BLaER1 treated with 17β-estradiol and CSF1 and Interleukin-3, amounts not matched to agents 10 nM and 100 nM (cell line): ENCODE data around the gene SYMPK.
A peak's percentile ranks its signal among the peaks of the same experiment; 100 is the strongest.

Experiments used
- H3K27ac ChIP-seq, 11 experiments: shearing (Covaris generic); formaldehyde crosslinking; 2 replicates each; pipeline ENCODE4 v1.8.1; 2022
- H3K27me3 ChIP-seq, 11 experiments: shearing (Covaris generic); formaldehyde crosslinking; 2 replicates each; pipeline ENCODE4 v1.8.1; 2022
- H3K36me3 ChIP-seq, 11 experiments: shearing (Covaris generic); formaldehyde crosslinking; 2 replicates each; pipeline ENCODE4 v1.8.1; 2022
- H3K4me1 ChIP-seq, 10 experiments: shearing (Covaris generic); formaldehyde crosslinking; 2 replicates each; pipeline ENCODE4 v1.8.1; 2022
- H3K4me2 ChIP-seq, 11 experiments: shearing (Covaris generic); formaldehyde crosslinking; 2 replicates each; pipeline ENCODE4 v1.8.1; 2022
- H3K4me3 ChIP-seq, 10 experiments: shearing (Covaris generic); formaldehyde crosslinking; 2 replicates each; pipeline ENCODE4 v1.8.1; 2022
- H3K9ac ChIP-seq, 11 experiments: shearing (Covaris generic); formaldehyde crosslinking; 2 replicates each; pipeline ENCODE4 v1.8.1; 2022
- H3K9me3 ChIP-seq, 11 experiments: shearing (Covaris generic); formaldehyde crosslinking; replicated peaks in 1 of 11; 2 replicates each; pipeline ENCODE4 v1.8.1; 2022
- H4K20me1 ChIP-seq, 11 experiments: shearing (Covaris generic); formaldehyde crosslinking; 2 replicates each; pipeline ENCODE4 v1.8.1; 2022
- Cebpa-rat ChIP-seq, 11 experiments: shearing (Covaris generic); IDR thresholded peaks; 2 replicates each; pipeline ENCODE4 v1.8.1; 2022

Gene SYMPK

DNA sequence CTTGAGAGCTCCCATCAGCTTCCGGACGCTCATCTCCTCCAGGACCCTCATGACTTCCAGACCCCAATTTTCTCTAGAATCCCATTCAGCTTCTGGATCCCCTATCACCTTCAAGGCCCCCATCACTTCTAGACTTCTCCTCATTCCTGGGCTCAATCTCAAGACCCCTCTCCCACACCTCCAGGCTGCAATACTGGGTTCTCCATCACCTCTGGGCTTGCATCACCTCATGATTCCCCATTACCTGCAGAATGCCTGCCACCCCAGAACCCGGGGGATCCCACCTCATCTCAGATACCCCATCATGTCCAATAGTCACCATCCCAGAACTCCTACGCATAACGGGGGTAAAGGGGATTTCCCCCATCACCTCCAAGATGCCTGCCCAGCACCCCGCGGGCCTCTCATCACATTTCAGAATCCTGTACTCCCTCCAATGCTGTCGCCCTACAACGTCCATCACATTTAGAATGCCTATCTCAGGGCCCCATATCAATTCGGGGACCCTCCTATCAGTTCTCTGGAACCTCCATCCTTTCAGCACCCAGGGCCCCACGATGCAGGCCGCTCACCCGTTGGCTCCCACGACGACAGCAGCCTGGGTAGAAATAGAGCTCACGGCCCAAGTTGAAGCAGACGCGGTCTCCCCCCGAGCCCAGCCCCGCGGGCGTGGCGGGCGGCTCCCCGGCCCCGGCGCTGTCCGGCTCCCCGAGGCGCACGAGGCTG lies 71.0 kb downstream of the SYMPK start:
- no peaks in the 10 kb centered on the region for H3K9me3 ChIP-seq
- peak overlapping the region; percentile 81 to 89 (median 86) for H3K9ac ChIP-seq
- peaks cover 32 to 47% (median 38%) of the 10 kb centered on the region in 10 experiments for H3K4me1 ChIP-seq
- peaks cover 24 to 68% (median 37%) of the 10 kb centered on the region in 11 experiments for H3K27me3 ChIP-seq
- H3K36me3 ChIP-seq = peaks cover 25 to 39% (median 32%) of the 10 kb centered on the region in 11 experiments
- H3K4me3 ChIP-seq = peak overlapping the region; percentile 73 to 86 (median 79)
- TF ChIP-seq Cebpa-rat (IDR thresholded peaks at IDR 0.05) = no peak
- H4K20me1 ChIP-seq = peaks cover 52 to 77% (median 53%) of the 10 kb centered on the region in 11 experiments
- H3K27ac ChIP-seq = peak overlapping the region; percentile 67 to 91 (median 86); a peak in 21 of 22 replicates
- H3K4me2 ChIP-seq = peak overlapping the region; percentile 93 to 100 (median 97)

DNA sequence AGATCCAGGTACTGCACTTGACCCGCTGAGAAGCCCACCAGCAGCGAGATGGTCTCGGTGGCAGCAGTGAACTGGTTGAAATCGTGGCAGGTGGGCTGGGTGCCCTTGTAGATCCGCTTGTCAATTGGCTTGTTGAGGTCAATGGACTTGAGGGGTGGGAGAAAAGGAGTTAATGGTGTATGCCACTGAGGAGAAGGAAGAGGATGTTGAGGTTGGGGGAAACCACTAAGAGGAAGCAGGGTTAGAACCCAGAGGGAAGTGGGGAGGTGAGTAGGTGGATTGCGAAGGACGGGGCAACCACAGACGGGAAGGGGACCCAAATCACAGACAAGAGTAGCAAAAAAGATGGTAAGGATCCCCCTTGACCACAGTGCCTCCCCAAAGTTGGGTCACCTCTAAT lies 72.0 kb downstream of the SYMPK start:
- TF ChIP-seq Cebpa-rat (IDR thresholded peaks at IDR 0.05) = peak in 10 of 11 experiments; percentile 23 to 86 (median 76); a peak in 16 of 22 replicates
- peaks cover 35 to 48% (median 42%) of the 10 kb centered on the region in 11 experiments for H3K36me3 ChIP-seq
- peaks cover 61 to 85% (median 63%) of the 10 kb centered on the region in 11 experiments for H4K20me1 ChIP-seq
- H3K27ac ChIP-seq = peak overlapping the region in 2 of 11 experiments; percentile 38 to 87; a peak in 3 of 22 replicates
- no peaks in the 10 kb centered on the region for H3K9me3 ChIP-seq
- peak overlapping the region in 2 of 11 experiments; percentile 85 to 88; a peak in 2 of 22 replicates for H3K9ac ChIP-seq
- H3K4me1 ChIP-seq = peaks cover 32 to 47% (median 38%) of the 10 kb centered on the region in 10 experiments
- H3K27me3 ChIP-seq = peaks cover 27 to 68% (median 47%) of the 10 kb centered on the region in 11 experiments
- H3K4me3 ChIP-seq = peak overlapping the region in 9 of 10 experiments; percentile 76 to 86 (median 80); a peak in 17 of 20 replicates
- peak overlapping the region; percentile 93 to 100 (median 97) for H3K4me2 ChIP-seq

DNA sequence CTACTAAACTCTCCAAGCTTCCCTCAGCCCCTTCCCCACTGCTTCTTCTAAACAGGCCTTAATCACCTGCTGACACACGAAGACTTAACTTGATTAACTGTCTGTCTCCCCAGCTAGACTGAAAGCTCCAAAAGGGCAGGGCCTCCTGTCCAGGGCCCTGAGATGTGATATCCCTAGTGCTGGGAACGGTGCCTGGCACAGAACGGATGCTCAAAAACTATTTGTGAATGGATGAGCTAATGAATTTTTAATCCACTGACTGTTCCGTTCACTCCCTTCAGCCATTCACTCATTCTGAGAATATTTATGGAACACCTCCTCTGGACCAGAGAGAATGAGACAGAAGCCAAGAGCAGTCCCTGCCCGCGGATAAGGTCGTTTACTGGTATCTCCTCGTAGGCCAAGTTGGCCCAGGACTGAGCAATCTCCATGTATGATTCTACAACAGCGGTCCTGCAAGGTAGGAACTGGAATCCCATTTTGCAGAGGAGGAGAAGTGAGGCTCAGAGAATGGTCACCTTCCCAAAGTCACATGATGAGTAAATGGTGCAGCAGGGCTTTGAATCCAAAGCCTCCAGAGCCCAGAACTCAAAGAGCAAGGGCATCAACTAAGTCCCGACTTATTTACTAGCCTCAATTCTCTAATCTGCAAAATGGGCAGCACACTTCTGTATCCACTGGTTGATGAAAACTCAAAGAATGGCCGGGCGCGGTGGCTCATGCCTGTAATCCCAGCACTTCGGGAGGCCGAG lies 73.7 kb downstream of the SYMPK start:
- Histone ChIP-seq H3K27me3 (peaks cover 31 to 69% (median 61%) of the 10 kb centered on the region in 11 experiments), H3K27ac (no peak overlapping the region), H3K9me3 (no peaks in the 10 kb centered on the region), H3K4me1 (peaks cover 32 to 44% (median 37%) of the 10 kb centered on the region in 10 experiments), H3K4me2 (0 out of 22 replicates have a peak overlapping the region, but pooled peaks of 1 of the 11 experiments have one; percentile 94), H4K20me1 (peaks cover 78 to 86% (median 80%) of the 10 kb centered on the region in 11 experiments), H3K4me3 (no peak overlapping the region), H3K36me3 (peaks cover 43 to 63% (median 53%) of the 10 kb centered on the region in 11 experiments), H3K9ac (no peak overlapping the region)
- TF ChIP-seq Cebpa-rat (IDR thresholded peaks at IDR 0.05) = no peak

DNA sequence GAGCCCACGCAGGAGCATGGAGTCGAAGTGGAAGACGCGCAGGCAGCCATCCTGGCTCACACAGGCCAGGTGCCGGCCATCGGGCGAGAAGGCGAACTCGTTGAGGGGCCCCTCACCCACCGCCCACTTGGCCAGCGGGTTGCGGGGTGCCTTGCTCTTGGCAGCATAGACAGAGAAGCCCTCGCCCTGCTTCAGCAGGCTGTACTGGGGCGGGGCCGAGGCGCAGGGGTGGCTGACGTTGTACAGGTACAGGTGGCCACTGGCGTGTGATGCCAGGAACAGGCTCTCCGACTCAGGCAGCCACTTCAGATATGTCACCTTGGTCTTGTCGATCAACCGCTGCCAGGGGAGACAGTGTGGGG lies 76.4 kb downstream of the SYMPK start:
- H3K4me2 ChIP-seq = no peak overlapping the region
- H3K4me3 ChIP-seq = no peak overlapping the region
- H3K9ac ChIP-seq = no peak overlapping the region
- TF ChIP-seq Cebpa-rat (IDR thresholded peaks at IDR 0.05) = no peak
- H3K27me3 ChIP-seq = peaks cover 31 to 91% (median 64%) of the 10 kb centered on the region in 11 experiments
- H3K36me3 ChIP-seq = peaks cover 43 to 72% (median 54%) of the 10 kb centered on the region in 11 experiments
- H3K4me1 ChIP-seq = peaks cover 13 to 32% (median 20%) of the 10 kb centered on the region in 10 experiments
- H3K9me3 ChIP-seq = no peaks in the 10 kb centered on the region
- peaks cover 87 to 100% (median 95%) of the 10 kb centered on the region in 11 experiments for H4K20me1 ChIP-seq
- no peak overlapping the region for H3K27ac ChIP-seq

DNA sequence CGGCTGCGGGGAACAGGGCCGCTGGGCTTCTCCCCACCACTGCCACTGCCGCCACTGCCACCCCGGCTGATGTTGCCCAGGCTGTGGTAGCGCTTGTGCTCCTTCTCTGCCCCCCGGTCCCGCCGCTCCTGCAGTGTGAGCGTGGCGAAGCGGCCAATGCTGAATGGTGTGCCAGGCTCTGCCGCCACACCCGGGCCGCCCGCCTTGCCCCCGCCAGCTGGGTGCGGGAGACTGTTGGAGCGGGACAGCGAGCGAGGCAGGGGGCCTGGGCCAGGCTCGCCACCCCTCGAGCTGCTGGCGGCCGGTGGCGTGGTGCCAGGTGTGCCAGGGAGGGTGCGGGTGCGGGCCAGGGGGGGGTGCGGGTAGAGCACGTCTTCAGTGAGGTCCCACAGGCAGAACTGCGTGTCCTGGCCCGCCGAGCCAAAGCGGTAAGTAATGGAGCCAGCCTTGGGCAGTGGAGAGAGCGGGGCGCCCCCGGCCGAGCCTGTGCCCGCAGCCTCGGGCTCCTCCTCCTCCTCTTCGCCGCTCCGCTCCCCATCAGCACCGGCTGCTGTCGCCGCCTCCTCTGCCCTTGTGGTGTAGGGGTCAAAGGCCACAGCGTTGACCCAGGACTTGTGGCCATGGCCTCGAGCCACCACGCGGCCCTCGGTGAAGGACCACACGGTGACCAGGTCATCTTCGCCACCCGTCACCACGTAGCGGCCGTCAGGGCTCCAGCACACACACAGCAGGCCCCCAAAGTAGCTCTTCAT lies 77.0 kb downstream of the SYMPK start:
- H3K4me3 ChIP-seq = no peak overlapping the region
- peaks cover 87 to 100% (median 95%) of the 10 kb centered on the region in 11 experiments for H4K20me1 ChIP-seq
- no peak for TF ChIP-seq Cebpa-rat (IDR thresholded peaks at IDR 0.05)
- H3K4me2 ChIP-seq = no peak overlapping the region
- H3K36me3 ChIP-seq = peaks cover 43 to 72% (median 54%) of the 10 kb centered on the region in 11 experiments
- H3K27me3 ChIP-seq = peaks cover 31 to 96% (median 63%) of the 10 kb centered on the region in 11 experiments
- H3K4me1 ChIP-seq = peaks cover 10 to 32% (median 20%) of the 10 kb centered on the region in 10 experiments
- H3K9ac ChIP-seq = no peak overlapping the region
- H3K27ac ChIP-seq = no peak overlapping the region
- no peaks in the 10 kb centered on the region for H3K9me3 ChIP-seq

DNA sequence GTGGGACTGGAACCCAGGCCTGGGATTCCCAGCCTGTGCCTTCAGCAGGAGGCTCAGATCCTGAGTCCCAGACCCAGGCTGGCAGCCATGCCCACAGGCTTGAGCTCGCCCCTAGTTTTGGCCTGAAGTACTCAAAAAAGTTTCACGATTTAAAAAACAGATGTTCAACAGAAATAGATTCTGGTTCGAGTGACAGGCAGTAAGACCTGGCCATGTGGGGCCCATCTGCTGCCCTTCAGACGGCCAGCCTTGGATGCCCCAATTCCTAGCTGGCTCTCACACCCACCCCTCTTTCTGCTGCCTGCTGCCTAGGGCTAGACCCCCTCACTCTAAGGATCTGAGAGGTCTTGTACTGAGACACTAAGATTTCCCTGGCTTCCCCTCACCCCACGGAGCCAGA lies 77.8 kb downstream of the SYMPK start:
- H3K27ac ChIP-seq = no peak overlapping the region
- H3K27me3 ChIP-seq = peaks cover 32 to 98% (median 63%) of the 10 kb centered on the region in 11 experiments
- H4K20me1 ChIP-seq = peaks cover 87 to 100% (median 95%) of the 10 kb centered on the region in 11 experiments
- H3K4me3 ChIP-seq = no peak overlapping the region
- H3K9me3 ChIP-seq = no peaks in the 10 kb centered on the region
- no peak for TF ChIP-seq Cebpa-rat (IDR thresholded peaks at IDR 0.05)
- H3K9ac ChIP-seq = no peak overlapping the region
- H3K4me1 ChIP-seq = peaks cover 7 to 28% (median 17%) of the 10 kb centered on the region in 10 experiments; a peak in 18 of 20 replicates
- peaks cover 42 to 66% (median 49%) of the 10 kb centered on the region in 11 experiments for H3K36me3 ChIP-seq
- no peak overlapping the region for H3K4me2 ChIP-seq

DNA sequence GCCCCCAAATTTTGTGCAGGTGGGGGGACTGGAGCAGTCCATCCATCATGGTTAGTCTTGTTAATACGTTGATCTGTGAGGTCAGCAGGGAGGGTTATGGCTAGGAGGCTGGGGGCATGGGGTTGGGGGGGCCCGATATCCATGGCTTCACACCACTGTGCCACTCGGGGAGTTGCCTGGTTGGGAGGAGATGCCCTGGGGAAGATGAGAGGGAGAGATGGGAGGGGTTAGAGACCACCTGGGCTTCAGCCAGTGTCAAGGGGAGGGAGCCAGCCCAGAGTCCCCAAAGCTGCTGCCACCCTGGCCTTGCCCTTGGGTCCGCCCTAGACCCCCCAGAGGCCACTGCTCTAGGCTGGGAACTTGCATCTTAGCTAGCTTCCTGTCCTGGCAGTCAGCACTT lies 78.9 kb downstream of the SYMPK start:
- H3K9me3 ChIP-seq = no peaks in the 10 kb centered on the region
- no peak overlapping the region for H3K4me2 ChIP-seq
- H3K9ac ChIP-seq = no peak overlapping the region
- peaks cover 10 to 32% (median 21%) of the 10 kb centered on the region in 10 experiments for H3K4me1 ChIP-seq
- no peak for TF ChIP-seq Cebpa-rat (IDR thresholded peaks at IDR 0.05)
- no peak overlapping the region for H3K4me3 ChIP-seq
- H3K36me3 ChIP-seq = peaks cover 32 to 56% (median 39%) of the 10 kb centered on the region in 11 experiments
- H4K20me1 ChIP-seq = peaks cover 85 to 100% (median 93%) of the 10 kb centered on the region in 11 experiments
- H3K27ac ChIP-seq = no peak overlapping the region
- H3K27me3 ChIP-seq = peaks cover 30 to 98% (median 57%) of the 10 kb centered on the region in 11 experiments
